Measurements from ENCODE around the gene FAM117B. TPM values are rescaled to one million over a fixed set of nuclear protein-coding genes. Genes with fewer than 3 reads are reported as not detected.

Gene FAM117B
- total RNA-seq, 4 donors from 2014 or later, result 3.6 to 9.7 (median 4.6) TPM

GRCh38 chr2:202693503-202693902 lies 58.7 kb downstream of the FAM117B start:
- H3K4me3 ChIP-seq, result no peak overlapping the region
- H3K9me3 ChIP-seq, result no peaks in the 10 kb centered on the region
- WGBS, 2 donors (ENCODE audit: low coverage in 1 of 2), result 85 to 97% methylated on average over 4 of the region's 4 CpGs
- H3K27me3 ChIP-seq, result no peaks in the 10 kb centered on the region
- H3K4me1 ChIP-seq, result no peaks in the 10 kb centered on the region
- TF ChIP-seq POLR2A (IDR thresholded peaks at IDR 0.05), result no peak
- TF ChIP-seq POLR2AphosphoS5 (IDR thresholded peaks at IDR 0.05), result no peak
- no peak for TF ChIP-seq CTCF (IDR thresholded peaks at IDR 0.05)
- TF ChIP-seq EP300 (IDR thresholded peaks at IDR 0.05), result no peak
- no peak overlapping the region for H3K27ac ChIP-seq
- H3K36me3 ChIP-seq, result peaks cover 0 to 24% of the 10 kb centered on the region in 2 donors
- ATAC-seq, result no peak

DNA sequence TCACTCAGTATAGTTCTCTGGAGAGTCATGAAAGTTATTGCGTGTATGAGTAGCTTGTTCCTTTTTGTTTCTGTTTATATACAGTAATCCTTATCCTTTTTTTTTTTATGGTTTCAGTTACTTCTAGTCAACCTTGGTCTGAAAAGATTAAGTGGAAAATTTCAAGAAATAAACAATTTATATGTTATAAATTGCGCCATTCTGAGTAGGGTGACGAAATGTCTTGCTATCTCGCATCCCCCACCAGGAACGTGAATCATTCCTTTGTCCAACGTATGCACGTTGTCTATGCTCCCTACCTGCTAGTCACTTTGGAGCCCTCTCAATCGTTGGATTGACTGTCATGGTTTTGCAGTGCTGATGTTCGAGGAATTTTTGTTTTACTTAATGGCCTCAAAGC lies 60.4 kb downstream of the FAM117B start:
- no peak overlapping the region for H3K4me3 ChIP-seq
- H3K36me3 ChIP-seq, result peaks cover 0 to 24% of the 10 kb centered on the region in 2 donors
- TF ChIP-seq POLR2AphosphoS5 (IDR thresholded peaks at IDR 0.05) (no peak), CTCF (IDR thresholded peaks at IDR 0.05) (no peak), EP300 (IDR thresholded peaks at IDR 0.05) (no peak), POLR2A (IDR thresholded peaks at IDR 0.05) (no peak)
- H3K9me3 ChIP-seq, result no peaks in the 10 kb centered on the region
- WGBS, 2 donors (ENCODE audit: low coverage in 1 of 2), result 83 to 90% methylated on average over 8 to 9 of the region's 9 CpGs
- no peaks in the 10 kb centered on the region for H3K27me3 ChIP-seq
- no peak overlapping the region for H3K27ac ChIP-seq
- H3K4me1 ChIP-seq, result no peaks in the 10 kb centered on the region
- ATAC-seq, result no peak

DNA sequence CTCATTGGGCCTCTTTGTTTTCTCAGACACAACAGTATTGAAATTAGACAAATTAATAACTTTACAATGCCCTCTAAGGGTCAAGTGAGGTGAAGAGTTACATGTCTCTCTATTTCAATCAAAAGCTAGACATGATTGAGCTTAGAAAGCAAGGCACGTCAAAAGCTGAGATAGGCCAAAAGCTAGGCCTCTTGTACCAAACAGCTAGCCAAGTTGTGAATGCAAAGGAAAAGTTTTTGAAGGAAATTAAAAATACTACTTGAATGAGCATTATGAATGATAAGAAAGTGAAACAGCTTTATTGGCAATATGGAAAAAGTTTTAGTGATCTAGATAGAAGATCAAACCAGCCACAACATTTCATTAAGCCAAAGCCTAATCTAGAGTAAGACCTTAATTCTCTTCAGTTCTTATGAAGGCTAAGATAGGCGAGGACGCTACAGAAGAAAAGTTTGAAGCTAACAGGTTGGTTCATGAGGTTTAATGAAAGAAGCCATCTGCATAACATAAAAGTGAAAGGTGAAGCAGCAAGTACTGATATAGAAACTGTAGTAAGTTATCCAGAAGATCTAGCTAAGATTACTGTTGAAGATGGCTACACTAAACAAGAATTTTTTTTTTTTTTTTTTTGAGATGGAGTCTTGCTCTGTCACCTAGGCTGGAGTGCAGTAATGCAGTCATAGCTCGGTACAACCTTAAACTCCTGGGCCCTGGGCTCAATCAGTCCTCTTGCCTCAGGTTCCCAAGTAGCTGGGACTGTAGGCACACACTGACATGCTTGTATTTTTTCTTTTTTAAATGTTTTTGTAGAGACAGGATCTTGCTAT lies 65.5 kb downstream of the FAM117B start:
- Histone ChIP-seq H3K27ac (no peak overlapping the region), H3K4me1 (no peaks in the 10 kb centered on the region), H3K27me3 (no peaks in the 10 kb centered on the region), H3K9me3 (no peaks in the 10 kb centered on the region), H3K36me3 (peaks cover 0 to 24% of the 10 kb centered on the region in 2 donors), H3K4me3 (no peak overlapping the region)
- no peak for TF ChIP-seq CTCF (IDR thresholded peaks at IDR 0.05)
- TF ChIP-seq POLR2AphosphoS5 (IDR thresholded peaks at IDR 0.05), result no peak
- no peak for TF ChIP-seq POLR2A (IDR thresholded peaks at IDR 0.05)
- no peak for TF ChIP-seq EP300 (IDR thresholded peaks at IDR 0.05)
- no peak for ATAC-seq
- WGBS, 2 donors (ENCODE audit: low coverage in 1 of 2), result 87 to 88% methylated on average over 3 to 4 of the region's 4 CpGs

- TF ChIP-seq CTCF (IDR thresholded peaks at IDR 0.05) (no peak), POLR2AphosphoS5 (IDR thresholded peaks at IDR 0.05) (no peak), POLR2A (IDR thresholded peaks at IDR 0.05) (no peak), EP300 (IDR thresholded peaks at IDR 0.05) (no peak)
- Histone ChIP-seq H3K27me3 (no peaks in the 10 kb centered on the region), H3K27ac (no peak overlapping the region), H3K4me1 (no peaks in the 10 kb centered on the region), H3K9me3 (no peaks in the 10 kb centered on the region), H3K4me3 (no peak overlapping the region), H3K36me3 (peaks cover 0 to 4% of the 10 kb centered on the region in 2 donors)
- no peak for ATAC-seq
- WGBS, 2 donors (ENCODE audit: low coverage in 1 of 2), result 60 to 70% methylated on average over 1 of the region's 1 CpG
These were observed 68.3 kb downstream of the FAM117B start for GRCh38 chr2:202703091-202703490.

- no peak for ATAC-seq
- Histone ChIP-seq H3K4me1 (no peaks in the 10 kb centered on the region), H3K4me3 (no peak overlapping the region), H3K27ac (no peak overlapping the region), H3K9me3 (no peaks in the 10 kb centered on the region), H3K27me3 (no peaks in the 10 kb centered on the region), H3K36me3 (no peaks in the 10 kb centered on the region)
- TF ChIP-seq EP300 (IDR thresholded peaks at IDR 0.05) (no peak), POLR2AphosphoS5 (IDR thresholded peaks at IDR 0.05) (no peak), POLR2A (IDR thresholded peaks at IDR 0.05) (no peak), CTCF (IDR thresholded peaks at IDR 0.05) (no peak)
These were observed 69.5 kb downstream of the FAM117B start for GRCh38 chr2:202704248-202704647.
